ENCODE results near the gene PAPOLB. TPM values are rescaled to one million over a fixed set of nuclear protein-coding genes. Genes with fewer than 3 reads are reported as not detected.

The PAPOLB gene
- total and polyA plus RNA-seq, 2 of the 8 experiments (the other 6 are each of a cell fraction or from before 2014, with no cell fraction given) = 0.02 to 0.15 TPM

DNA sequence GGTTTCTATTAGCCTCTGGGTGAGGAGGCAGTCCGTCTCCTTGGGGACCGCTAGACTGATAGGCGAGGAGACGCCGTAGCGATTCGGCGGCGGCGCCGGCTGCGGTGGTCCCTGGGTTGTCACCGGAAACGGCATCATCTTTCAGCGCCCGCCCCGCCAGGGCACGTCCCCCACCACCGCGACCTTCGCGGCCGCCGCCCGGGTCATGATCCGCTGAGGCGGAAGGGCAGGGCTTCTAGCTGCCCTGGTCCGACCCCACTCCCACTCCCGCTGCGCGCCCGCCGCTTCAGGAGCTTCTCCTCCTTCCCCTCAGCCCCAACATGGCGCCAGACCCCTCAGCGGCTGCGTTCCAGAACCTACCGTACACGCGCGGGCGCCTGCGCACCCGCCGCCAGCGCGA is at the start of gene PAPOLB (continued):
- TF ChIP-seq, protein P1, sequence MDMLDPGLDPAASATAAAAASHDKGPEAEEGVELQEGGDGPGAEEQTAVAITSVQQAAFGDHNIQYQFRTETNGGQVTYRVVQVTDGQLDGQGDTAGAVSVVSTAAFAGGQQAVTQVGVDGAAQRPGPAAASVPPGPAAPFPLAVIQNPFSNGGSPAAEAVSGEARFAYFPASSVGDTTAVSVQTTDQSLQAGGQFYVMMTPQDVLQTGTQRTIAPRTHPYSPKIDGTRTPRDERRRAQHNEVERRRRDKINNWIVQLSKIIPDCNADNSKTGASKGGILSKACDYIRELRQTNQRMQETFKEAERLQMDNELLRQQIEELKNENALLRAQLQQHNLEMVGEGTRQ (IDR thresholded peaks at IDR 0.05; ENCODE audit: low read length) = no peak

Measured in H1 (cell line).